Right lobe of liver (tissue), 4 donors: ENCODE measurements around the gene PDXP.

Experiments
- CTCF ChIP-seq, 4 donors: fragments of 200-600 bp in 3 of 4; fragments of 450-650 bp in 1 of 4; IDR thresholded peaks; one replicate each; pipeline versions ENCODE4 v1.5.1 to v1.8.0; 2016 to 2022; ENCODE audit warnings: antibody characterized with exemption in 4 of 4, mild to moderate bottlenecking in 2 of 4
- POLR2A ChIP-seq: fragments of 450-650 bp; IDR thresholded peaks from one replicate; pipeline ENCODE4 v1.6.1; 2017; ENCODE audit warnings: antibody characterized with exemption, mild to moderate bottlenecking
- donor health status: DM: no; HTN: no; CAD: no.
- donor health status: DM: no; HTN: no; CAD: no.
- donor health status: DM: no; HTN: yes; CAD: no.

- TF ChIP-seq POLR2A (no peak), CTCF (IDR thresholded peaks at IDR 0.05) (no peak)
Measured at GRCh38 chr22:37639771-37640590, 18.5 kb upstream of the PDXP start.
